HEK293T (cell line): Measurements from ENCODE around the gene EWSR1.

Experiments
- CTCF ChIA-PET: fragments of 350-600 bp; formaldehyde crosslinking; extraction: SDS; loops from one replicate; lab custom pipeline; 2021; ENCODE audit warnings: antibody characterized with exemption, inconsistent platforms; lab: Yijun Ruan, JAX
- POLR2A ChIA-PET: fragments of 350-600 bp; formaldehyde crosslinking; extraction: SDS; loops from one replicate; lab custom pipeline; 2020; ENCODE audit warnings: antibody characterized with exemption, inconsistent platforms; lab: Yijun Ruan, JAX
- DNase-seq: peaks from one replicate; pipeline ENCODE4 v3.0.0; 2012; ENCODE audit warnings: mixed read lengths; ENCODE audit errors: extremely low spot score
- ARNT ChIP-seq: fragments of 450-650 bp; IDR thresholded peaks from 2 replicates; pipeline ENCODE4 v1.6.1; 2017; ENCODE audit warnings: mild to moderate bottlenecking
- BHLHE40 ChIP-seq: fragments of 450-650 bp; IDR thresholded peaks from 2 replicates; pipeline ENCODE4 v1.6.1; 2016; ENCODE audit warnings: mild to moderate bottlenecking, moderate library complexity, borderline replicate concordance
- CTBP1 ChIP-seq: fragments of 450-650 bp; IDR thresholded peaks from 2 replicates; pipeline ENCODE4 v1.6.1; 2016; ENCODE audit warnings: borderline replicate concordance
- ELF4 ChIP-seq: fragments of 450-650 bp; IDR thresholded peaks from 2 replicates; pipeline ENCODE4 v1.6.1; 2017; ENCODE audit warnings: antibody characterized with exemption
- FOXA1 ChIP-seq: fragments of 450-650 bp; IDR thresholded peaks from 2 replicates; pipeline ENCODE4 v1.6.1; 2016; ENCODE audit warnings: mild to moderate bottlenecking
- FOXK2 ChIP-seq: fragments of 450-650 bp; IDR thresholded peaks from 2 replicates; pipeline ENCODE4 v1.6.1; 2016; ENCODE audit warnings: mild to moderate bottlenecking
- FOXM1 ChIP-seq: fragments of 450-650 bp; IDR thresholded peaks from 2 replicates; pipeline ENCODE4 v1.6.1; 2017; ENCODE audit warnings: mild to moderate bottlenecking, borderline replicate concordance
- HDGF ChIP-seq: fragments of 450-650 bp; IDR thresholded peaks from 2 replicates; pipeline ENCODE4 v1.6.1; 2017; ENCODE audit warnings: antibody characterized with exemption, borderline replicate concordance
- L3MBTL2 ChIP-seq: fragments of 450-650 bp; conservative IDR thresholded peaks from 2 replicates; pipeline ENCODE4 v1.6.1; 2016; ENCODE audit warnings: mild to moderate bottlenecking
- LEF1 ChIP-seq: fragments of 450-650 bp; IDR thresholded peaks from 2 replicates; pipeline ENCODE4 v1.6.1; 2017; ENCODE audit warnings: mild to moderate bottlenecking, borderline replicate concordance
- NFRKB ChIP-seq: fragments of 450-650 bp; IDR thresholded peaks from 2 replicates; pipeline ENCODE4 v1.6.1; 2016; ENCODE audit warnings: mild to moderate bottlenecking, moderate library complexity
- PKNOX1 ChIP-seq: fragments of 450-650 bp; IDR thresholded peaks from 2 replicates; pipeline ENCODE4 v1.6.1; 2016
- SP1 ChIP-seq: fragments of 450-650 bp; IDR thresholded peaks from 2 replicates; pipeline ENCODE4 v1.6.1; 2017
- SUZ12 ChIP-seq: fragments of 450-650 bp; IDR thresholded peaks from 2 replicates; pipeline ENCODE4 v1.6.1; 2016; ENCODE audit warnings: mild to moderate bottlenecking
- TARDBP ChIP-seq: fragments of 450-650 bp; IDR thresholded peaks from 2 replicates; pipeline ENCODE4 v1.6.1; 2016
- ZNF384 ChIP-seq: fragments of 450-650 bp; IDR thresholded peaks from 2 replicates; pipeline ENCODE4 v1.6.1; 2016

The EWSR1 gene

GRCh38 chr22:29328566-29329500 lies 60.8 kb downstream of the EWSR1 start:
- ChIA-PET POLR2A (no interaction called here), CTCF (interaction anchor here (1.2 kb wide), 1 partner anchor 15 kb away, joined by 4 read pairs; no protein-coding TSS in a partner anchor)
- TF ChIP-seq ARNT (no peak), FOXK2 (no peak), CTBP1 (no peak), FOXA1 (no peak), ELF4 (no peak), HDGF (no peak), PKNOX1 (no peak), FOXM1 (no peak), SUZ12 (no peak), SP1 (no peak), NFRKB (no peak), BHLHE40 (no peak), ZNF384 (no peak)

GRCh38 chr22:29329581-29329980 lies 61.5 kb downstream of the EWSR1 start:
- no peak for TF ChIP-seq CTBP1
- TF ChIP-seq TARDBP, result no peak
- no peak for TF ChIP-seq FOXA1
- no peak for TF ChIP-seq ZNF384
- TF ChIP-seq FOXM1, result no peak
- TF ChIP-seq PKNOX1, result no peak
- POLR2A ChIA-PET, result no interaction called here
- CTCF ChIA-PET, result no interaction called here
- DNase-seq, result no peak

More at GRCh38 chr22:29328566-29329500, 60.8 kb downstream of the EWSR1 start:
- DNase-seq, result no peak

GRCh38 chr22:29330291-29330690 lies 62.2 kb downstream of the EWSR1 start:
- no peak for DNase-seq
- POLR2A ChIA-PET, result no interaction called here
- no peak for TF ChIP-seq ARNT
- CTCF ChIA-PET, result no interaction called here

- TF ChIP-seq CTBP1 (no peak), FOXA1 (no peak), SUZ12 (no peak), ELF4 (no peak), L3MBTL2 (no peak)
- POLR2A ChIA-PET, result no interaction called here
- CTCF ChIA-PET, result no interaction called here
- DNase-seq, result no peak
Measured at GRCh38 chr22:29330753-29331152, 62.7 kb downstream of the EWSR1 start.

GRCh38 chr22:29331213-29331612 lies 63.1 kb downstream of the EWSR1 start:
- TF ChIP-seq ARNT (no peak), BHLHE40 (no peak), NFRKB (no peak), CTBP1 (no peak)
- DNase-seq, result no peak
- ChIA-PET CTCF (no interaction called here), POLR2A (no interaction called here)

- ChIA-PET CTCF (no interaction called here), POLR2A (no interaction called here)
- no peak for DNase-seq
- no peak for TF ChIP-seq BHLHE40
- TF ChIP-seq HDGF, result no peak
- no peak for TF ChIP-seq FOXM1
- TF ChIP-seq LEF1, result no peak
- no peak for TF ChIP-seq ZNF384
- no peak for TF ChIP-seq NFRKB
- TF ChIP-seq SUZ12, result no peak
- no peak for TF ChIP-seq PKNOX1
- TF ChIP-seq L3MBTL2, result no peak
Measured at GRCh38 chr22:29331658-29332300, 63.7 kb downstream of the EWSR1 start.
